ENCODE results near the gene ESD.

- TF ChIP-seq, protein P1, sequence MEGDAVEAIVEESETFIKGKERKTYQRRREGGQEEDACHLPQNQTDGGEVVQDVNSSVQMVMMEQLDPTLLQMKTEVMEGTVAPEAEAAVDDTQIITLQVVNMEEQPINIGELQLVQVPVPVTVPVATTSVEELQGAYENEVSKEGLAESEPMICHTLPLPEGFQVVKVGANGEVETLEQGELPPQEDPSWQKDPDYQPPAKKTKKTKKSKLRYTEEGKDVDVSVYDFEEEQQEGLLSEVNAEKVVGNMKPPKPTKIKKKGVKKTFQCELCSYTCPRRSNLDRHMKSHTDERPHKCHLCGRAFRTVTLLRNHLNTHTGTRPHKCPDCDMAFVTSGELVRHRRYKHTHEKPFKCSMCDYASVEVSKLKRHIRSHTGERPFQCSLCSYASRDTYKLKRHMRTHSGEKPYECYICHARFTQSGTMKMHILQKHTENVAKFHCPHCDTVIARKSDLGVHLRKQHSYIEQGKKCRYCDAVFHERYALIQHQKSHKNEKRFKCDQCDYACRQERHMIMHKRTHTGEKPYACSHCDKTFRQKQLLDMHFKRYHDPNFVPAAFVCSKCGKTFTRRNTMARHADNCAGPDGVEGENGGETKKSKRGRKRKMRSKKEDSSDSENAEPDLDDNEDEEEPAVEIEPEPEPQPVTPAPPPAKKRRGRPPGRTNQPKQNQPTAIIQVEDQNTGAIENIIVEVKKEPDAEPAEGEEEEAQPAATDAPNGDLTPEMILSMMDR (IDR thresholded peaks at IDR 0.05; ENCODE audit: insufficient read depth, low read length, poor library complexity, severe bottlenecking) = no peak
- TF ChIP-seq EZH2phosphoT487 (conservative IDR thresholded peaks at IDR 0.05; ENCODE audit: low read length) = no peak
These were observed 48.7 kb downstream of the ESD start for GRCh38 chr13:46748300-46748699.

Data from SU-DHL-6 (cell line).